GM19043 (cell line): Measurements from ENCODE around the gene FAM107B.

Experiments
- ATAC-seq: cut with Tn5 transposase; IDR thresholded peaks from one replicate; pipeline ENCODE4 v1.9.1; 2021; ENCODE audit warnings: low read depth; ENCODE audit not compliant: unreplicated experiment

FAM107B gene

GRCh38 chr10:14779001-14779651 is 4.4 kb upstream of the FAM107B start:
- ATAC-seq = no peak

- ATAC-seq = no peak
Measured at GRCh38 chr10:14776546-14776945, 1.8 kb upstream of the FAM107B start.

- ATAC-seq = no peak
Measured at GRCh38 chr10:14775656-14776055, 959 bp upstream of the FAM107B start.

GRCh38 chr10:14774214-14774580 is 500 bp downstream of the FAM107B start:
- no peak for ATAC-seq

GRCh38 chr10:14773551-14774213 is 1.0 kb downstream of the FAM107B start:
- no peak for ATAC-seq

- no peak for ATAC-seq
Measured at GRCh38 chr10:14772399-14772798, 2.3 kb downstream of the FAM107B start.

GRCh38 chr10:14770927-14771326 is 3.8 kb downstream of the FAM107B start:
- ATAC-seq = no peak

- no peak for ATAC-seq
Measured at GRCh38 chr10:14761372-14761771, 13.3 kb downstream of the FAM107B start.

GRCh38 chr10:14758994-14759664 is 15.6 kb downstream of the FAM107B start:
- ATAC-seq = no peak

- no peak for ATAC-seq
Measured at GRCh38 chr10:14758451-14758850, 16.2 kb downstream of the FAM107B start.

- ATAC-seq = no peak
Measured at GRCh38 chr10:14757986-14758385, 16.7 kb downstream of the FAM107B start.

GRCh38 chr10:14757394-14757793 is 17.3 kb downstream of the FAM107B start:
- ATAC-seq = no peak

- ATAC-seq = no peak
Measured at GRCh38 chr10:14753441-14753840, 21.3 kb downstream of the FAM107B start.

- ATAC-seq = no peak
Measured at GRCh38 chr10:14751921-14752320, 22.8 kb downstream of the FAM107B start.

- ATAC-seq = peak; percentile 49
Measured at GRCh38 chr10:14751014-14751896, 23.4 kb downstream of the FAM107B start.

GRCh38 chr10:14749070-14749809 is 25.5 kb downstream of the FAM107B start:
- ATAC-seq = no peak

GRCh38 chr10:14748441-14748840 is 26.3 kb downstream of the FAM107B start:
- no peak for ATAC-seq

- ATAC-seq = peak; percentile 77
Measured at GRCh38 chr10:14742815-14743214, 31.9 kb downstream of the FAM107B start.

GRCh38 chr10:14742382-14742781 is 32.3 kb downstream of the FAM107B start:
- ATAC-seq = no peak

- ATAC-seq = no peak
Measured at GRCh38 chr10:14740684-14741247, 33.9 kb downstream of the FAM107B start.
